Type B pancreatic cell (in vitro differentiated cells): ENCODE results near the gene CST7. TPM values are rescaled to one million over a fixed set of nuclear protein-coding genes. Genes with fewer than 3 reads are reported as not detected.

Source experiments
- DNase-seq: peaks from one replicate; pipeline ENCODE4 v3.0.0; 2021; ENCODE audit warnings: mixed read lengths; ENCODE audit not compliant: unreplicated experiment; ENCODE audit errors: extremely low spot score
- H3K27ac Mint-ChIP-seq: 2 replicates; pipeline ENCODE4 v1.8.0; 2021; ENCODE audit warnings: mild to moderate bottlenecking, mixed read lengths
- H3K27me3 Mint-ChIP-seq: 2 replicates; pipeline ENCODE4 v1.8.0; 2021; ENCODE audit warnings: mixed read lengths
- H3K36me3 Mint-ChIP-seq: 2 replicates; pipeline ENCODE4 v1.8.0; 2021; ENCODE audit warnings: mixed read lengths
- H3K4me1 Mint-ChIP-seq: one replicate; pipeline ENCODE4 v1.8.0; 2021; ENCODE audit warnings: mixed read lengths; ENCODE audit not compliant: unreplicated experiment
- H3K4me3 Mint-ChIP-seq: 2 replicates; pipeline ENCODE4 v1.8.0; 2021; ENCODE audit warnings: mild to moderate bottlenecking, mixed read lengths
- H3K9me3 Mint-ChIP-seq: 2 replicates; pipeline ENCODE4 v1.8.0; 2021; ENCODE audit warnings: mixed read lengths
- total RNA-seq: library from RNA; stranded (reverse); gene quantifications from 2 replicates; pipeline ENCODE4 v1.2.1, GENCODE V29; 2021; ENCODE audit warnings: low replicate concordance
- TF ChIP-seq, protein P1 (sequence below): fragments of 200-600 bp; sonication (generic); conservative IDR thresholded peaks from 2 replicates; pipeline ENCODE4 v1.5.0; 2021; ENCODE audit warnings: antibody characterized with exemption, mild to moderate bottlenecking

CST7 gene
- total RNA-seq, 1 donor from 2014 or later: not detected

DNA sequence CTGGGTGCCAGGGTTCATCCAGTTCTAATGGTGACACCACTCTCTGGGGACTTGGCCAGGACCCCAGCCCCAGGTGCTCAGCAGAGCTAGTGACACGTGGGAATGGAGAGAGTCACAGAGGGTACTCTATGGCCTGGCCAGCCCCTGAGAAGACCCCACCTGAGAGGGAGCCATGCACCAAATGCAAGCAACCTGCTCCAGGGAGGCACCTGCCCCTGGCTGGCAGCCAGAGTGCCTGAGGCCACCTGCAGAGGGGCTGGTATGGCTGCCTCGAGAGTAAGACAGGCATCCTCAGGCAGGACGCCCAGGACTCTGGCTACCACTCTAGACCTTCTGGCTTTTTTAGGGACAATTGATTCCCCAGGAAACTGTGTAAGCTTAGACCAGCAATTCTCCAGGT is 38.6 kb upstream of the CST7 start:
- TF ChIP-seq, protein P1, sequence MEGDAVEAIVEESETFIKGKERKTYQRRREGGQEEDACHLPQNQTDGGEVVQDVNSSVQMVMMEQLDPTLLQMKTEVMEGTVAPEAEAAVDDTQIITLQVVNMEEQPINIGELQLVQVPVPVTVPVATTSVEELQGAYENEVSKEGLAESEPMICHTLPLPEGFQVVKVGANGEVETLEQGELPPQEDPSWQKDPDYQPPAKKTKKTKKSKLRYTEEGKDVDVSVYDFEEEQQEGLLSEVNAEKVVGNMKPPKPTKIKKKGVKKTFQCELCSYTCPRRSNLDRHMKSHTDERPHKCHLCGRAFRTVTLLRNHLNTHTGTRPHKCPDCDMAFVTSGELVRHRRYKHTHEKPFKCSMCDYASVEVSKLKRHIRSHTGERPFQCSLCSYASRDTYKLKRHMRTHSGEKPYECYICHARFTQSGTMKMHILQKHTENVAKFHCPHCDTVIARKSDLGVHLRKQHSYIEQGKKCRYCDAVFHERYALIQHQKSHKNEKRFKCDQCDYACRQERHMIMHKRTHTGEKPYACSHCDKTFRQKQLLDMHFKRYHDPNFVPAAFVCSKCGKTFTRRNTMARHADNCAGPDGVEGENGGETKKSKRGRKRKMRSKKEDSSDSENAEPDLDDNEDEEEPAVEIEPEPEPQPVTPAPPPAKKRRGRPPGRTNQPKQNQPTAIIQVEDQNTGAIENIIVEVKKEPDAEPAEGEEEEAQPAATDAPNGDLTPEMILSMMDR: no peak
- H3K4me1 Mint-ChIP-seq: no peaks in the 10 kb centered on the region
- DNase-seq: no peak
- no peak overlapping the region for H3K27ac Mint-ChIP-seq
- no peaks in the 10 kb centered on the region for H3K36me3 Mint-ChIP-seq
- peaks cover 10% of the 10 kb centered on the region for H3K27me3 Mint-ChIP-seq
- H3K4me3 Mint-ChIP-seq: no peak overlapping the region
- no peaks in the 10 kb centered on the region for H3K9me3 Mint-ChIP-seq

DNA sequence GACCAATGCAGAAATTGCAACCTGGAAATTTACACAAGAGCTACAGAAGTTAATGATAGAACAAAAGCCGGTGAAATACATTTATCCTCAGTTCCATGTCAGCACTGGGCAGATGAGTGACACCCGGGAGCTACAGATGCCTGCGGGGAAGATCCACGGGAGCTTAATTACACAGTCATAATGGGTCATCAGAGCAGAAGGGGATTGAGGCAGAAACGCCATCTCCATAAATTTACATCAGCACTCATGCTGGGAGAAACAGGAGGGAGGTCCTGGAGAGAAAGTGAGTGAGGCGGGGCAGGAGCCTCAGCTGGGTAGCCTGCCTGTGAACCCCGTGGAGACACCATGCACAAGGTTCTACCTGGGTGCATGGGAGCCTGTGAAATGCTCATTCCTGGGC is 37.6 kb upstream of the CST7 start:
- H3K9me3 Mint-ChIP-seq: no peaks in the 10 kb centered on the region
- H3K36me3 Mint-ChIP-seq: no peaks in the 10 kb centered on the region
- no peak overlapping the region for H3K27ac Mint-ChIP-seq
- H3K27me3 Mint-ChIP-seq: peaks cover 10% of the 10 kb centered on the region
- peak; percentile 25 for DNase-seq
- H3K4me3 Mint-ChIP-seq: no peak overlapping the region
- H3K4me1 Mint-ChIP-seq: no peaks in the 10 kb centered on the region
- TF ChIP-seq, protein P1: no peak

DNA sequence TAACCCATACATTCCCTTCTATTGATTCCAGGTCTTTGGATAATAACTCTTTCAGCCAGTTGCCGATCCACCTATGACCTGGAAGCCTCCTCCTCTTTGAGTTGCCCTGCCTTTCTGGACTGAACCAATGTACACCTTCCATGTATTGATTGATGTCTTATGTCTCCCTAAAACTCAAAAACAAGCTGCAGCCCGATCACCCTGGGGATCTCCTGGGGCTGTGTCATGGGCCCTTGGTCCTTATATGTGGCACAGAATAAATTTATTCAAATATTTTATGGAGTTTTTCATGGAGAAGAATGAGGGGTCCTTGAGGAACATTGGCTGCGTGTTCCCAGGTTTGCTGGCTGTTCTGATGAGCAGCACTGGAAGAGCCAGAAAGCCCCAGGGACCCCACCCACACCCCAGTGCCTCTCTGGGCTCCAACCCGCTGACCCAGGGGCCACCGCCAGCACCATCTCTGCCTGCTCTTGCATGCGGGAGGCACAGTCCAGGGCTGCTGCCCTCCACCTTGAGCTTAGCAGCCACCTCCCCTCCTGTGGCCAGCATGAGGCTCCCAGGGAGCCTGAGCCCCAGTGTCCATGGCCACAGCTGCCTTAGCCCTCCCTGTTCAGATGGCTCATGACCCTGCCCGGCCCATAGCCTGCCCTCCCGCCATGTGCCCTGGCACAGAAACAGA is 36.5 kb upstream of the CST7 start:
- no peaks in the 10 kb centered on the region for H3K36me3 Mint-ChIP-seq
- no peaks in the 10 kb centered on the region for H3K9me3 Mint-ChIP-seq
- TF ChIP-seq, protein P1: no peak
- H3K4me1 Mint-ChIP-seq: no peaks in the 10 kb centered on the region
- no peak overlapping the region for H3K27ac Mint-ChIP-seq
- no peak overlapping the region for H3K4me3 Mint-ChIP-seq
- peak; percentile 56 for DNase-seq
- H3K27me3 Mint-ChIP-seq: peaks cover 15% of the 10 kb centered on the region

DNA sequence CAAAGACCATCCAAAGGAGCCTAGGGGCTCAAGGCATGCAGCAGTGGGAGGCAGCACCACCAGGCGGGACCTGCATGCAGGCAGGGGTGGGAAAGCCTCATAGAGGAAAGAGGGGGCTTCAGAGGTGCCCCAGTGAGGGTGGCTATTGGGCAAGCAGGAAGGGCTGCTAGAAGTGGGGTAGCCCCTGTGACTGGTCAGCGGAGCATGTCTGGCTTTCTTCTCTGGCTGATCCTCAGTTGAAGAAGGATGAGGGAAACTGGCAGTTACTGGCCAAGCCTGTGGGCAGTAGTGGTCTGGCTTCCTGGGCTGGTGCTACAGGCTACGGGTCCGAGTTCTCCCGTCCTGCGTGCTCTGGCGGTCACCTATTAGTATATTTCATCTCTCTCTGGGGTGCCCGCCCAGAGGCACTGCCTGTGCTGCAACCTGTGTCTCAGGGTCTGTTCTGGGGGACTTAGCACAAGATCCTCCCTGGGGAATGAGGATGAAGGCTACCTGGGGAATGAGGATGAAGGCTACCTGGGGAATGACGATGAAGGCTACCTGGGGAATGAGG is 35.9 kb upstream of the CST7 start:
- peak; percentile 36 for DNase-seq
- H3K27me3 Mint-ChIP-seq: peaks cover 15% of the 10 kb centered on the region
- TF ChIP-seq, protein P1: no peak
- no peak overlapping the region for H3K27ac Mint-ChIP-seq
- no peaks in the 10 kb centered on the region for H3K9me3 Mint-ChIP-seq
- peaks cover under 1% of the 10 kb centered on the region for H3K4me1 Mint-ChIP-seq
- H3K36me3 Mint-ChIP-seq: no peaks in the 10 kb centered on the region
- H3K4me3 Mint-ChIP-seq: no peak overlapping the region

DNA sequence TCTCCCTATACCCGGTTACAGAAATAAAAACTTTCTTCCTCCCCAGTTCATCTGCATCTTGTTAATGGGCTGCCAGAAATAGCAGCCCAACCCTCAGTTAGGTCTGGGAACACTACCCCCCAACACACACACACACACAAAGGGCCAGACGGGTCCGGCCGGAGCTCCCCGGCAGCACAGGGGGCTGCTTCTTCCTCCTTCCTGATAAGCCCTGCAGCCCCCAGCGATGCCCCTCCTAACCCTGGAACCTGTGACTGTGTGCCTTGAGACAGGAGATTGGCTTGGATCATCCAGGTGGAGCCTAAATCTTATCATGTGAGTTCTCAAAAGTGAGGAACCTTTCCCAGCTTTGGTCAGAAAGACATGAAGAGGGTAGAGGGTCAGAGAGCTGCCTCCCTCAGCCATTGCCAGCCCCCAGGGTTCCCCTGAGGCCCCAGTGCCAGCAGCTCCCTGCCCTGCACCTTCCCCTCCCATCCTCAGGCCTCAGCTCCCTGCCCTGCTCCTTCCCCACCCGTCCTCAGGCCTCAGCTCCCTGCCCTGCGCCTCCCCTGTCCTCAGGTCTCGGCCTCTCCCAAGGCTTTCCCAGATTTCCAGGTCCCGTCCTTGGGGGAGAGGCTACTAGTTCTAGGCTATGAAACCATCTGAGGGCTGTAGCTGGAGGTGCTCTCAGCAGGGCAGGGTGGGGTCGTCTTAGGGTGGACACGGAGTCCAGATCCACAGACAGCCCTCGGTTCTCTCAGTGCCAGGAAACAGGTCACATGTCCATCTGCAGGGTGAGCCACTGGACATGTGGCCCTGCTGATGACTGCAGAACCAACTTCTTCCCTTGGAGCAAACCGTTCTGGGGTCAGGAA is 34.5 kb upstream of the CST7 start:
- Mint-ChIP-seq H3K9me3 (no peaks in the 10 kb centered on the region), H3K36me3 (no peaks in the 10 kb centered on the region), H3K4me3 (no peak overlapping the region), H3K4me1 (peaks cover 10% of the 10 kb centered on the region), H3K27me3 (peaks cover 18% of the 10 kb centered on the region), H3K27ac (no peak overlapping the region)
- peak; percentile 66 for DNase-seq
- TF ChIP-seq, protein P1: no peak
